Activated CD4-positive, alpha-beta memory T cell treated with anti-CD3 and anti-CD28 coated beads, Interleukin-2, amount 10 ng/mL, durations not matched to agents 7 days and 5 days (primary cell): ENCODE measurements around the gene GCK. TPM values are rescaled to one million over a fixed set of nuclear protein-coding genes. Genes with fewer than 3 reads are reported as not detected.
"Not testable (repeated sequence)": the region's sequence is repeated elsewhere in the genome, so short reads cannot be mapped to it uniquely, and the experiment has no call there.

Experiments used
- CTCF ChIA-PET: fragments of 350-600 bp; sonication (Branson Sonifier 250); formaldehyde crosslinking; loops from one replicate; lab custom pipeline; 2021; ENCODE audit warnings: antibody characterized with exemption, inconsistent platforms; lab: Charles Lee
- POLR2A ChIA-PET: fragments of 350-600 bp; sonication (Branson Sonifier 250); formaldehyde crosslinking; loops from one replicate; lab custom pipeline; 2021; ENCODE audit warnings: antibody characterized with exemption; lab: Charles Lee
- DNase-seq: peaks from one replicate; pipeline ENCODE4 v3.0.0-alpha.2; 2020
- H3K27ac Mint-ChIP-seq: one replicate; pipeline ENCODE4 v1.8.0; 2021; ENCODE audit warnings: mild to moderate bottlenecking, mixed read lengths
- H3K27me3 Mint-ChIP-seq: one replicate; pipeline ENCODE4 v1.8.0; 2021; ENCODE audit warnings: mixed read lengths
- H3K36me3 Mint-ChIP-seq: one replicate; pipeline ENCODE4 v1.8.0; 2021; ENCODE audit warnings: low read depth, mixed read lengths
- H3K4me1 Mint-ChIP-seq: one replicate; pipeline ENCODE4 v1.8.0; 2021; ENCODE audit warnings: mixed read lengths
- H3K4me3 Mint-ChIP-seq: one replicate; pipeline ENCODE4 v1.8.0; 2021; ENCODE audit warnings: mild to moderate bottlenecking, mixed read lengths
- H3K9me3 Mint-ChIP-seq: one replicate; pipeline ENCODE4 v1.8.0; 2021; ENCODE audit warnings: mixed read lengths
- total RNA-seq, 2 experiments: library from RNA; stranded (reverse); gene quantifications; one replicate each; pipeline ENCODE4 v1.2.3, GENCODE V29; 2021

GCK gene
- total RNA-seq, 2 experiments from 2014 or later = not detected

DNA sequence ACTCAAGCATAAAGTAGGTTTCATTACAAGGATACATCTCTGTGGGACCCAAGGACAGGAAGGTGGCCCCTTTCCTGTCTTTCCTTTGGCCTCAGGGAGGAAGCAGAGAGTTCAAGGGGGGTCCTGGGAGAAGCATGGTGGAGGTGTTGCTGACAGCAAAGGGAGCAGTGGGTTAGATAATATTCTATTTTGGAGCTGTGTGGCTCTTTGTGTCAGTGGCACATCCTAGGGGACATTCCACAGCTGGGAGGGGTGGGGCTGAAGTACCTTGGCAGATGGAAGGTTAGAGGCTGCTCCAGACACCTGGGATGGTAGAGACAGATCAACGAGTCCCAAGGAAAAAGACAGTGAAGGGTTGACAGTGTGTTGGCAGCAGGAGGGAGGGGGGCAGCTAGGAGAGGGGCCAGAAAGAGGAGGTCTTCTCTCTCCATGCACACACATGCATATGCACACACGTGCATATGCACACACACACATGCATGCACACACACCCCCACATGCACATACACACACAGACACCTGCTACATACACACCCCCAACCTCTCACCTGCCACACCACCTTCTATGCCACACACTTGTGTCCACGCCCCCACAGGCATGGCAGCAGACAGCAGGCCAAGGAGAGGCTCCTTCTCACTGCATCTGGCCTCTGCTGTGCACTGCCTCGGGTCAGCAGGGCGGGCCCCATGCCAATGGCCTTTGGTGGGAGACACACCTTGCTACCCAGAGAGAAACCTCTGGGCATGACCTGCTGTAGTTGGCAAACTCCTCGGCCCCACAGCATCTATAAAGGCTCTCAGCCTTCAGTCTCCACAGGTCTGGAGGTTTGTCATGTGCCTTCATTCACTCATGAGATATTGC, 60.3 kb downstream of the GCK start:
- H3K4me3 Mint-ChIP-seq = no peak overlapping the region
- DNase-seq = no peak
- CTCF ChIA-PET = no interaction called here
- no peaks in the 10 kb centered on the region for H3K9me3 Mint-ChIP-seq
- H3K27ac Mint-ChIP-seq = no peak overlapping the region
- POLR2A ChIA-PET = no interaction called here
- H3K4me1 Mint-ChIP-seq = peaks cover 10% of the 10 kb centered on the region
- no peaks in the 10 kb centered on the region for H3K36me3 Mint-ChIP-seq
- H3K27me3 Mint-ChIP-seq = peaks cover 14% of the 10 kb centered on the region

GRCh38 chr7:44127161-44127560, 62.1 kb downstream of the GCK start:
- DNase-seq = no peak
- Mint-ChIP-seq H3K4me3 (no peak overlapping the region), H3K4me1 (peaks cover 18% of the 10 kb centered on the region), H3K9me3 (no peaks in the 10 kb centered on the region), H3K36me3 (no peaks in the 10 kb centered on the region), H3K27ac (no peak overlapping the region), H3K27me3 (peaks cover 14% of the 10 kb centered on the region)
- ChIA-PET POLR2A (no interaction called here), CTCF (interaction anchor here (0.6 kb wide), 1 partner anchor 351 kb away, joined by 6 read pairs; no protein-coding TSS in a partner anchor)

GRCh38 chr7:44126574-44126973, 62.7 kb downstream of the GCK start:
- H3K4me3 Mint-ChIP-seq, H3K27ac Mint-ChIP-seq, POLR2A ChIA-PET, H3K36me3 Mint-ChIP-seq, H3K9me3 Mint-ChIP-seq, DNase-seq: not testable (repeated sequence)
- Mint-ChIP-seq H3K4me1 (peaks cover 23% of the 10 kb centered on the region), H3K27me3 (peaks cover 14% of the 10 kb centered on the region)
- CTCF ChIA-PET = interaction anchor here (0.6 kb wide), 1 partner anchor 351 kb away, joined by 6 read pairs; no protein-coding TSS in a partner anchor

- H3K9me3 Mint-ChIP-seq = no peaks in the 10 kb centered on the region
- ChIA-PET POLR2A (interaction anchor here (1.0 kb wide), 1 partner anchor 44 kb away, joined by 4 read pairs; no protein-coding TSS in a partner anchor), CTCF (interaction anchor here (0.7 kb wide), 1 partner anchor 13 kb away, joined by 3 read pairs; no protein-coding TSS in a partner anchor)
- peaks cover 37% of the 10 kb centered on the region for H3K4me1 Mint-ChIP-seq
- peak overlapping the region; percentile 38 for H3K4me3 Mint-ChIP-seq
- DNase-seq = no peak
- H3K36me3 Mint-ChIP-seq = peaks cover 19% of the 10 kb centered on the region
- H3K27ac Mint-ChIP-seq = no peak overlapping the region
- H3K27me3 Mint-ChIP-seq = peaks cover 14% of the 10 kb centered on the region
Observed at GRCh38 chr7:44124822-44125202, 64.4 kb downstream of the GCK start.

DNA sequence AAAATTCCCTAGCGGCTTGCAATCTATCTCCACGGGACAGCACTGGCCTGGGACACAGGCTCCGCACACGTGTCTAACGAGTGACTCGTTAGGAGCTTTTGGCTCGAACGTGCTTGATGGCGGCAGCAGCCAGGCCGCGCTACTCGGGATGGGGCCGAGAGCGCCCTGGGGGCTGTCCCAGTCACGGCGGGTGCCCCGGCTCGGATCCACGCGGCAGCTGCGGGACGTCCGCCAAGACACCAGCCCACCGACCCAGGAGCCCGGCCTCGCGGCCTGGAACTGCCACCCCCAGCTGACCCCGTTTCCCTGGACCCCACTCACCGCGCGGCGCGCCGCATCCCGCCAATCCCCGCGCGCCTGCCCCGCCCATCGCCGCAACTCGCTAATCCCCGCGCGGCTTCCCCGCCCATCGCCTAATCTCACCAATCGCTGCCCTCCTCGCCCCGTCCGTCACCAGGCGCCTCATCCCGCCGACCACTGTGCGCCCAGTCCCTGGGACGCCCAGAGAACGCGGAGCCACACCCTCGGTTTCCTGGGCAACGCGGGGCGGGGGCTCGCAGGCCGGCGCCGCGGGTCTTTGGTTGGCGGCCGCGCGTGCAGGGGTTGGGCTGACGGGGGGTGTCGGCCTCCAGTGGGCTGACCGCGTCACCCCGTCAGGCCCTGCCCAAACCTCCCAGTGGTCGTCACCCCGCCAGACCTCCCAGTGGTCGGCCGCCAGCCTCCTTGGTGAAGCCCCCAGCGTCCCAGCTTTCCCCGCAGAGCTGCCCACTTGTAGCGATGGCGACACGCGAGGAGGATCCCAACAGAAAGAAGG, 65.8 kb downstream of the GCK start, which contains the start of gene POLD2:
POLD2 (minus strand) TSS at position 359 of the 814 bp plus-strand sequence. CDS start 1,495 bp downstream, outside the sequence.
- Mint-ChIP-seq H3K4me3 (peak within 1 kb of the TSS; percentile 87), H3K27me3 (peaks cover 14% of the 10 kb centered on the region), H3K36me3 (peaks cover 25% of the 10 kb centered on the region), H3K27ac (peak within 1 kb of the TSS; percentile 72), H3K4me1 (peaks cover 37% of the 10 kb centered on the region), H3K9me3 (no peaks in the 10 kb centered on the region)
- ChIA-PET CTCF (interaction anchor here (0.5 to 1.9 kb wide), 7 partner anchors 8 to 442 kb away, joined by 3 to 5 read pairs (median 3); partner anchors contain the start of gene YKT6), POLR2A (interaction anchor here (0.7 to 1.8 kb wide), 15 partner anchors 8 to 988 kb away, joined by 3 to 11 read pairs (median 3); partner anchors contain the start of genes DBNL, NUDCD3 and TBRG4)
- peak; percentile 98 for DNase-seq

- peak overlapping the region; percentile 87 for H3K4me3 Mint-ChIP-seq
- POLR2A ChIA-PET = interaction anchor here (0.8 to 1.8 kb wide), 12 partner anchors 9 to 989 kb away, joined by 3 to 11 read pairs (median 3); partner anchors contain the start of genes DBNL, NUDCD3 and TBRG4
- CTCF ChIA-PET = interaction anchor here (1.0 to 1.9 kb wide), 7 partner anchors 7 to 443 kb away, joined by 3 to 5 read pairs (median 3); partner anchors contain the start of gene YKT6
- no peaks in the 10 kb centered on the region for H3K9me3 Mint-ChIP-seq
- peak overlapping the region; percentile 36 for H3K27ac Mint-ChIP-seq
- DNase-seq = no peak
- peaks cover 14% of the 10 kb centered on the region for H3K27me3 Mint-ChIP-seq
- H3K4me1 Mint-ChIP-seq = peaks cover 37% of the 10 kb centered on the region
- H3K36me3 Mint-ChIP-seq = peaks cover 31% of the 10 kb centered on the region
Observed at GRCh38 chr7:44122529-44122928, 66.7 kb downstream of the GCK start.

DNA sequence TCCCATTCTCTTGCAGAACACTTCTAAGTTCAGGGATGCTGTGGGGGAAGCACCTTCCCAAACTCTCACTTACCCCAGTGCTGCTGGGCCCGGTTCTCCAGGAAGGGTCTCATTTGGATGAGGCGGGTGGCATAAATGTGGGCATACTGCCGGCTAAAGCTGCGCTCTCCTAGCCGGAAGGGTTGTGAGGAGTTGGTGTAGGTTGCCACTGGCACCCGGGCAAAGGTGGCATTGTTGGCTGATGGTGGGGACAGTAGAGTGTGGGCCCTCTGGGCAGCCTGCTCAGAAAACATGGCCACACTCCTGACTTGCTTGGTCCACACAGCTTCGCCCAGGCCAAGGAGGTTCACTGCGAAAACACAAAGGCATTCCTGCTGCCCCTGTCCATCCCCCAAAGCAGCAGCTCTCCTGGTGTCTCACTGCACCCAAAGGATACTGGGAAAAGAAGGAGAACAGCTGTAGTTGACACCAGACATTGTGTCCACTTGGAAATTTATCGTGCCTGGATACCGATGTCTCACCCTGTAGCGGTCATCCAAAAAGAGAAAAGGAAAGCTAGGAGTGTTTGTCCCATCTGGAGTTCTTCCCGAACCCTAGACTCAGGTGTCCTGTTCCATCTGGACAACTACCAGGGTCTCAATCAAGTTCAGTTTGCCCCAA, 67.3 kb downstream of the GCK start:
- ChIA-PET POLR2A (interaction anchor here (0.8 to 1.6 kb wide), 7 partner anchors 9 to 209 kb away, joined by 3 to 8 read pairs (median 3); partner anchors contain the start of gene DBNL), CTCF (interaction anchor here (1.0 to 1.9 kb wide), 4 partner anchors 15 to 443 kb away, joined by 3 to 5 read pairs (median 4); partner anchors contain the start of gene YKT6)
- no peak overlapping the region for H3K4me3 Mint-ChIP-seq
- H3K4me1 Mint-ChIP-seq = peaks cover 37% of the 10 kb centered on the region
- H3K9me3 Mint-ChIP-seq = no peaks in the 10 kb centered on the region
- DNase-seq = no peak
- peaks cover 10% of the 10 kb centered on the region for H3K27me3 Mint-ChIP-seq
- H3K27ac Mint-ChIP-seq = no peak overlapping the region
- H3K36me3 Mint-ChIP-seq = peaks cover 31% of the 10 kb centered on the region

DNA sequence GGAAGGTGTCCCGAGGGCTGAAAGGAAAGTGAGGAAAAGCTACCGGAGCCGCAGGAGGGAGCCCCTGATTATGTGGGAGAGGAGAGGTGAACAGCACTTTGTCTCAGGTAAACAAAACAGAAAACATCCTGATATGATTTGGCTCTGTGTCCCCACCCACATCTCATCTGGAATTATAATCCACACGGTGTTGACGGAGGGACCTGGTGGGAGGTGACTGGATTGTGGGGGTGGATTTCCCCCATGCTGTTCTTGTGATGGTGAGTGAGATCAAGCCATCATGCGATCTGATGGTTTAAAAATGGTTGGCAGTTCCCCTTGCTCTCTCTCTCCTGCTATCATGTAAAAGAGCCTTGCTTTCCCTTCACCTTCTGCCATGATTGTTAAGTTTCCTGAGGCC, 68.8 kb downstream of the GCK start:
- H3K4me1 Mint-ChIP-seq = peaks cover 37% of the 10 kb centered on the region
- ChIA-PET CTCF (no interaction called here), POLR2A (no interaction called here)
- no peaks in the 10 kb centered on the region for H3K9me3 Mint-ChIP-seq
- no peaks in the 10 kb centered on the region for H3K27me3 Mint-ChIP-seq
- no peak overlapping the region for H3K4me3 Mint-ChIP-seq
- no peak for DNase-seq
- no peak overlapping the region for H3K27ac Mint-ChIP-seq
- peaks cover 33% of the 10 kb centered on the region for H3K36me3 Mint-ChIP-seq

DNA sequence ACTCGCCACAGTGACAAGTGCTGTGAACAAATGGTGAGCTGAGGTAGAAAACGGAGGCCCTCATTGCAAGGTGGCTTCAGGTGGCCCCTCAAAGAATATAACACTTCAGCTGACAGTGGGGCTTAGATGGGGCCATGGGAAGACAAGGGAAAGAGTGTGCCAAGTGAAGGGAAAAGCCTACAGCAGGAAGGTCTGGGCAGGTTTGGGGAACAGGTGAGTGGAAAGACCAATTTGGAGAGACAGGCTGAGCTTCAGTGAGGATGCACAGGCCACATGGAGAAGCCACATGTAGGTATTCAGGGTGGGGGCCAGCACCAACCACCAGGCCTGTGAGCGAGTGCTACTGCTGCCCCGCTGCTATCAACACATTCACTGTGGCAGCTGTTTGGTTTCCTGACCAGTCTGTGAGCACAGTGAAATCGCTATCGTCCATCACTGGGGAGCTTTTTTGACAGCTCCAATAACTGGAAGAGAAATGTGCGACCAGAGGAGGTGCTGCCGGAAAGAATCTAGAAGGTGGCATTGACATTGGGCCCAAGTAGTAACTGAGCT, 69.3 kb downstream of the GCK start:
- DNase-seq = no peak
- H3K27me3 Mint-ChIP-seq = no peaks in the 10 kb centered on the region
- no peaks in the 10 kb centered on the region for H3K9me3 Mint-ChIP-seq
- CTCF ChIA-PET = no interaction called here
- peaks cover 37% of the 10 kb centered on the region for H3K4me1 Mint-ChIP-seq
- H3K4me3 Mint-ChIP-seq = no peak overlapping the region
- peaks cover 33% of the 10 kb centered on the region for H3K36me3 Mint-ChIP-seq
- POLR2A ChIA-PET = no interaction called here
- H3K27ac Mint-ChIP-seq = no peak overlapping the region

- ChIA-PET POLR2A (no interaction called here), CTCF (no interaction called here)
- peaks cover 37% of the 10 kb centered on the region for H3K36me3 Mint-ChIP-seq
- H3K27me3 Mint-ChIP-seq = no peaks in the 10 kb centered on the region
- no peak overlapping the region for H3K27ac Mint-ChIP-seq
- no peaks in the 10 kb centered on the region for H3K9me3 Mint-ChIP-seq
- peaks cover 34% of the 10 kb centered on the region for H3K4me1 Mint-ChIP-seq
- no peak overlapping the region for H3K4me3 Mint-ChIP-seq
- DNase-seq = no peak
Observed at GRCh38 chr7:44117801-44118429, 71.3 kb downstream of the GCK start.

DNA sequence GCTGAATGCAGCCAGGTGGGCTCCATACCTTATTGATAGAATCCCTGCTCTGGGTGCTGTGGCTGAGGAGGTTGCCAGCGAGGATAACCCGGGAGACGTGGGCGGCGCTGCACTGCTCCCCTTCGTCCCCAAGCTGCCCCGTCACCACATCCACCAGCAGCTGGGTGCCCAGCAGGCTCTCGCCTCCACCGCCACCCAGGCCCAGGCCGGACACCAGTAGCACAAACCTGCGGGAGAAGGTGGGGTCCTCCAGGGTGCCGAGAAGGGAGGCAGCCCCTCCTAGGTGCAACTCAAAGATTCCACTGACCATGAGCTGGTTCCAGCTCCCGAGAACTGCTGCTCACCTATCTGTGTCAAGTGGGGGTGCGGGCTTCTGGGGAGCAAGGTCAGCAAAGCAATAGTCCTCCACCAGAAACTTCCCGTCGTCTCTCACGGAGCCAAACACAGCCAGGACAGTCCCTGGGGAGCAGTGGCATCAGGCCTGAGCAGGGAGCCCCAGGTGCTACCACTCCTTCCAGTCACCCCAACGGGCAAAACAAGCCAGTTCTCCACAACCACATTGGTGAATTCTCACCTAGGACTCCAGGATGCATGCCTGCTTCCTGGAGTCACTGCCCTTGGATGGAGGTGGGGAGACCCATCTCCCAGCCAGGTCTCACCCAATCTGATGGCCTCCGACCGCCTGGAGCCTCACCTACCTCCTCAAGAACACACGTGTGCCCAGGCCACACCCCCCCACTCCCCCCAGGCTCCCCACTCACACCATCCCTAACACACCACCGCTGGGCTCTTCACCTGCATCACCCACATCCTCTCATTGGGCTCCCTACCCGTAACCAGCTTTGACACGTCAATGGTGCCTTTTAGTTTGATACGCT, 72.2 kb downstream of the GCK start:
- H3K4me3 Mint-ChIP-seq = no peak overlapping the region
- H3K4me1 Mint-ChIP-seq = peaks cover 25% of the 10 kb centered on the region
- no peaks in the 10 kb centered on the region for H3K27me3 Mint-ChIP-seq
- no peak for DNase-seq
- H3K27ac Mint-ChIP-seq = no peak overlapping the region
- H3K36me3 Mint-ChIP-seq = peaks cover 37% of the 10 kb centered on the region
- ChIA-PET POLR2A (interaction anchor here (1.2 kb wide), 1 partner anchor 12 kb away, joined by 3 read pairs; no protein-coding TSS in a partner anchor), CTCF (no interaction called here)
- H3K9me3 Mint-ChIP-seq = no peaks in the 10 kb centered on the region
